NCI-H1105 treated with DMSO at 0.1 percent for 48 hours (cell line): ENCODE results near the gene GPX2.

Experiments
- DNase-seq: peaks from one replicate; lab custom pipeline; 2025; lab: John Stamatoyannopoulos, UW

Gene GPX2

DNA sequence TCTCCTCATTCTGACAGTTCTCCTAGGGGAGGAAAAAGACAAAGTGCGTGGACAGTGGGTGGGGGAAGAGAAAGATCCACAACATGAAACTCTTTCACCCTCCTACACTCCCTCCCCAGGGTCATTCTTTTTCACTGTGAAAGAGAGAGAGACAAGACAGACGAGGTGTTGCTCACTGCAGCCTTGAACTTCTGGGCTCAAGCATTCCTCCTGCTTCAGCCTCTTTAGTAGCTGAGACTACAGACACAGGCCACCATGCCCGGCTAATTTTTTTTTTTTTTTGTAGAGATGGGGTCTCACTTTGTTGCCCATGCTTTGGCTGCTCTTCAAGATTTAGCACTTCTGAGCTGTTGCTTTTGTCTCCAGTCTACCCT is 2.7 kb downstream of the GPX2 start:
- no peak for DNase-seq

DNA sequence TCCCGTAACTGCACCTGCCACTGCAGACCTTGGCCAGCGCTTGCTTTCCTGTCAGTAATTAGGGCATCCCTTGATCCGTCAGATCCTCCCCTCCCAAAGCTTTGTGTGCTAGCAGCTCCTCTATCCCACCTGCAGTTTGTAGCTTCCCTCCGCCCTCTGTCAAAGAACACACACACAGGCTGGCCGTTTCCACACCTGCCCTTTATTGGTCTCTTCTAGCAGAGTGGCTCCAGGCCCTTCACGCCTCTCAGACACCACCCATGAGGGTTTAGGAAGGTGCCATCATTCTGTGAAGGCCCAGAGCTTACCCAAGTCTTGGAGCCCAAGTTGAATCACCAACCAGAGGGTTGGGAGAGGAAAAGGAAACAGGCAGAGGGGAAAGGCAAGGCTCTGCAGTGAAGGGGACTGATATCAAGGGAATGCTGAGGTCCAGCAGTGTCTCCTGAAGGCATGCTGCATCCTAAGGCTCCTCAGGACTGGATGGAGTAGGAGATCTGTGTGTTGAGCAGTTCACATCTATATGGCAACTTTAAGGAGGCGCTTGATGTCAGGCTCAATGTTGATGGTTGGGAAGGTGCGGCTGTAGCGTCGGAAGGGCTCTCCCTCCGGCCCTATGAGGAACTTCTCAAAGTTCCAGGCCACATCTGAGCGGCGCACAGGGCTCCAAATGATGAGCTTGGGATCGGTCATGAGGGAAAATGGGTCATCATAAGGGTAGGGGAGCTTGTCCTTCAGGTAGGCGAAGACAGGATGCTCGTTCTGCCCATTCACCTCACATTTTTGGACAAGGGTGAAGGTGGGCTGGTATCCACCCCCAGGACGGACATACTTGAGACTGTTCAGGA is 3.4 kb downstream of the GPX2 start:
- DNase-seq: peak; percentile 4

DNA sequence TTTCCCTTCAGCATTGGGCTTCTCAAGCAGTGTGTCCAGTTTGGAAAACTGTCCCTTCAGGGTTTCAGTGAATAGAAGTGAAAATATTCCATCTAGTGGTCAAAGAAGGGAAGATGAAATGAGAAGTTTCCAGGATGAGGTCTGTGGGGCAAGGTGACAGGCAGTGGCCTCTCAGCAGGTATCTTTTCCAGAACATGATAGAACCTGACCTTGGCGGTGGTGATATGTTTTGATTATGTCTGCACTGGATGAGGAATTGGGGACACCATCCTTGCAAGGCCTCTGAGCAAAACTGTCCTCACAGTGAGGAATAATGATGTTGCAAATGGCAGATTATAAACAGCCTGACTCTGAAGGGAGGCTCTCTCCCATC is 4.7 kb downstream of the GPX2 start:
- DNase-seq: no peak

DNA sequence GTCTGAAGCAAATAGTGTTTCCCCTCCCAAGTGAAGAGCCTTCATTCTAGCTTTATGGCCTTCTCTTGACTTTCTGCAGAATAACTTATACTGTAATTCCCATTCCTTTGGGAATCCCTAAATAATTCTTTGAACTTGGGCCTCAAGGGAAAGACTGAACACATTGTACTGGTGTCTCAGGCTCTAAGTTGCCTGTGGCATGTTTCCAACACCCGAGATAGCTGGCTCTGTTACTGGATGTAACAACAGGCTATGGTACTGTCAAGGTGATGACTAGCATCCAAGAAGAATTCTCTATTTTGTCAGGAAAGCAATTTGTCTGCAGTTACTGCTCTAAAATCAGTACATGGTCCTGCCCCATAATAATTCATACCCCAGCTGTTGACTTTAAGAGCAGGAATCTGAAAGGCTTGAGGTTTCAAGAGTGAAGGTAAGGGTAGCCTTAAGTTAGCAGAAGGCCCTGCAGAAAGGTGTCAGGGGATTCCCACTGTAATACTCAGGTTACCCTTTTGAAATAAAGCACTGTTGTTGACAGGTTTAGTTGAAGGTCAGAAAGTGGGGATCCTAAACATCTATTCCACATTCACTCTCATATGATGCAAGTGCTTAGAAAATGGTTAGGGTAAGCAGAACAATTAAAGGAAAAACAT is 5.2 kb downstream of the GPX2 start:
- no peak for DNase-seq

DNA sequence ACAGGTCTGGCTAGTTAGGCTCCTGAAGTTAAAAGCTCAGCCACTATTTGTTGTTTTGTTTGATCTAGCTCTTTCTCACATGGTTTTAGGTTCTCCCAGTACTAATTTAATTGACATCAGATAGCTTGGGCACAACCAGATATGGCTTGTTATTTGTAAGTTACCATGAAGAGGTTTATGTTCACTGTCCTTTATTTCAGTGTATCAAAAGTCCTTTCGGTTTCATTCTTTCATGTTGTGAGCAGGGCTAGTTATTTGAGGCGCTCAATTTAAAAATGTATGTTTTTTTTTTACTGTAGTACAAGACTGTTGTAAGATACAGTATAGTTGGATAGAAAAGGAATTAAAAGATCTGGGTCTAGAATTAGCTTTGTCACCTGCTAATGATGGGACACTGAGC is 7.0 kb downstream of the GPX2 start:
- no peak for DNase-seq

DNA sequence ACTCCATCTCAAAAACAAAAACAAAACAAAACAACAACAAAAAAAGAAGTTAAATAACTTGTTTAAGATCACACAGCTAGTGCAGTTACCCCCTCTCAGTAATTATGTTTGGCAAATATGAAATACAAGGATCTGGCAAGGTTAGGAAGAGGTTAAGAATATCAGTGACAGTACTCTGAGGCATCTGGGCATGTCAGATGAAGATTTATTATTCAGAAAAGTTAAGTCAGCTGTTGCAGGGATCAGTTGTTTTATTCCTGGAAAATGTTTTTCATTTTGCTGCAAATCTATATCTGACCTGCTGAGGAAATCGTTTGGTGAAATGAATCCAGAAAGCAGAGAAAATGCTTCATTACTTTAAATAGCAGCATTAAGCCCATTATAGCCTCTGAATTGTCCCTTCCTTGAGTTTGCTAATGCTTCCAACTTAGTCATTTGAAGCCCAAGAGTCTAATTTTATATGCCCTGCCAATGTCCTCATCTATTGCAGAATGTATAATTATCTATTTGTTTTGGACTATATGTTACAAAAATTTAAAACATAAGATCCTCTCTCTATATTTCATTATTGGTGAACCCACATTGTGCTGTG is 8.1 kb downstream of the GPX2 start:
- no peak for DNase-seq

DNA sequence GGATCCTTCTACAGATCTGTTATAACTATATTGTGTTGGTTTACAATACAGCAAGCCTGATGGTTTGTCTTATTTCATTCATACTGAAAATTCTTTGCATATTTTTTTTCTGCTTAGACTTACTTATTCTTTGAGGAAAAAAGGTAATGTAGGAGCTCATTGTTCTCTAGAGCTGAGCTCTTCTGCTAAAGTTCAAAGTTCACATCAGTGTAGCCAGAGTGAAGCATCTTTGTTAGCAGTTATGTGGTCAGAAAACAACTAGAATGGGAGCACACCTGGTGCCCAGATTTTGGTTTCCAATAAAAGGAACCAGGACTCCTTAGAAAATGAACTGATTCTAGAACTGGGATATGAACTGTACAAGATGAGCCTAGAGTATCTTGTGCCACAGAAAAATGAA is 10.3 kb downstream of the GPX2 start:
- DNase-seq: no peak

DNA sequence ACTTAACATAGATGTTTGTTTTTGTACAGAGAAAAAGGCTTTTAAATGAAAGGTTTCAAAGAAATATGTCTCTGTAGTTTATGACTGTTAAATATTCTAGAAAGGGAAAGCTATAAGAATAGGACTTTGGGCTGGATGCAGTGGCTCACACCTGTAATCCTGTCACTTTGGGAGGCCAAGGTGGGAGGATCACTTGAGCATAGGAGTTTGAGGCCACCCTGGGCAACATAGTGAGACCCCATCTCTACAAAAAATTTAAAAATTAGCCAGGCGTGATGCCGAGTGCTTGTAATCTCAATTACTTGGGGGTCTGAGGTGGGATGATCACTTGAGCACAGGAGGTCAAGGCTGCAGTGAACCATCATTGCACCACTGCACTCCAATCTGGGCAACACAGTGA is 11.4 kb downstream of the GPX2 start:
- DNase-seq: no peak

DNA sequence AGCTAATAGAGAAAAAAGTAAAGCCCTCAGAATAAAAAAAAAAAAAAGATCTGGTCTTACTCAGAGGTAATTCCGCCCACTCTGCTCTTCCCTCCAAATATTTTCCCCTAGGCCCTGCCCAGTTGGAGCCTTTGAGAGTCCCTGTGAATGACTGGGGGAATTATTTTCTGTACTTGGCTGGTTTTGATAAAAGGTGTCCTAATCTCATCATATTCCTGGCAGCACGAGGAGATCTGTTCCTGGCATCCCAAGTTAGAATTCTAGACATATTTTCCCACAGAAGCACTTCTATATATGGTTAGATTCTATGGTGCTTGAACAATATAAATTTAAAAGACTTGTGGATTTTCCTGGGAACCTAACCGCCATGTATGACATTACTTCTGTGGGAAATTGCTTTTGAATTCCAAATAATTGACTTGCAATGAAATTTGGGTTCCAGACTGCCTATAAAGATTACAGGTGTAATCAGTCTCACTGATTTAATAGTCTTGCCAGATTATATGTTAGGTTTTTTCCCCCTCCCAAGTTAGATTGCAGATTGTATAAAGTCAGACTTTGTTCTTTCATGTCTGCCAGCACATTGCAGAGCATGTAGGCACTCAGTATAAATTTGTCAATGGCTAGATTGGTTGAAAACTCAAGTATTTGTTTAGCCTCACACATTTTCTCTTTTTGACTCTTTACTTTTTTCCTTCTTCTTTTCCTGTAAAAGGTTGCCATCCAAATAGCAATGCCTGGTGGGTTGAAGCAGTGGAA is 12.3 kb downstream of the GPX2 start:
- no peak for DNase-seq

DNA sequence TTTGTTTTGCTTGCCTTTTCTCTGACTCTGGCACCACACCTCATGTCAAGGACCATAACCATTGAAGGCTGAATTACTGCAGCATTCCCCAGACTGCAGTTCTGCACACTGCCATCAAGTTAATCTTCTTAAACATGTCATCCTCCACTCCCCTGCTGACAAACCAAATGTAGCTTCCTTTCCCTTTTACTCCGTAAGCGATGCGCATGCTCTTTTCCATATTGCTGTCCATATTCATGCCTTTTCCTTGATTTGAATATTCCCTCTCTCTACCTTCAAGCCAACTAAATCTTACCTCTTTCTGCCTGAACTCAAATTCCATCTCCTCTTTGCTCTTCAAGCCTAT is 13.6 kb downstream of the GPX2 start:
- no peak for DNase-seq

DNA sequence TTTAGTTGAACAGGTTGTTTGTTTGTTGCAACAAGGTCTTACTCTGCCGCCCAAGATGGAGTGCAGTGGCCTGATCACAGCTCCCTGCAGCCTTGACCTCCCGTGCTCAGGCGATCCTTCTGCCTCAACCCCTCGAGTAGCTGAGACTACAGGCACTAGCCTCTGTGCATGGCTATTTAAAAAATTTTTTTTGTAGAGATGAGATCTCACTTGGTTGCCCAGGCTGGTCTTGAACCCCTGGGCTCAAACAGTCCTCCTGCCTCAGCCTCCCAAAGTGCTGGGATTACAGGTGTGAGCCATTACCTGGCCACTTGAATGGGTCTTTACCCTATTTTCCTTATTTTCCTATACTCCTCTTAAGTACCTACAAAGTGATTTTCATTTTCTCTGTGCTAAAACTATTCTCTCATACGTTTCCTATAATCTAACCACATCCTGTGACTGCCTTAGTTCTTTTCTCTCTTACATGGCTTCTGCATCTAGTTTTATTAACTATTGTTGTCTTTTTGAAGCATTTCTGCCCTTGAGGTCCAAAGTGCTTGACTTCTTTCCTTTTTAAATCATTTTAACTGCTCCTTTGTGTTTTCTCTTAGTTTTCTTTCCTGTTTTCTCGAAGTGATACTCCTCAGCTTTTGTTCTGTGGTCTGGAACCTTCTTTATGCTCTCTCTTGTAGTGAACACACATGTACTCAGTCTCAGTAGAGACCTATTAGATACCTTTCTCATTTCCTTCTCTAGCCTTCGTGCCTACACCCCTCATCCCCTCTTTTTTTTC is 14.1 kb downstream of the GPX2 start:
- DNase-seq: no peak

DNA sequence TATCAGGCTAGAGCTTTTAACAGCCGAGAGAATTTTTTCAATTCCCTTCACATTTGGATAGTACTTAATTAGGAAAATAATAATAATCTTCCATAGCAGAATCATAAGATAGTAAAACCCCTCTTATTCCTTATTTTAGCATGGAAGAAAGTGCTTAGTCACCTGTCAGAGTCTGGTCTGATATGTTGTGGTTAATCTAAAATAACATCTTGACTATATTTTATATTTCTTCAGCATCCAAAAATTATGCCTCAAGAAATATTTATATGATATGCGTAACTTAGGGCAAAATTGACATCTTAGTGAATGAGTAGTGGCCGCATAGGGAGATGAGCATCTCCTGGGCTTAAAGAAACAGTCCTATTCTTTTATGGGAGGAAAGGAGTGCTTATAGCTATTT is 15.5 kb downstream of the GPX2 start:
- DNase-seq: no peak

DNA sequence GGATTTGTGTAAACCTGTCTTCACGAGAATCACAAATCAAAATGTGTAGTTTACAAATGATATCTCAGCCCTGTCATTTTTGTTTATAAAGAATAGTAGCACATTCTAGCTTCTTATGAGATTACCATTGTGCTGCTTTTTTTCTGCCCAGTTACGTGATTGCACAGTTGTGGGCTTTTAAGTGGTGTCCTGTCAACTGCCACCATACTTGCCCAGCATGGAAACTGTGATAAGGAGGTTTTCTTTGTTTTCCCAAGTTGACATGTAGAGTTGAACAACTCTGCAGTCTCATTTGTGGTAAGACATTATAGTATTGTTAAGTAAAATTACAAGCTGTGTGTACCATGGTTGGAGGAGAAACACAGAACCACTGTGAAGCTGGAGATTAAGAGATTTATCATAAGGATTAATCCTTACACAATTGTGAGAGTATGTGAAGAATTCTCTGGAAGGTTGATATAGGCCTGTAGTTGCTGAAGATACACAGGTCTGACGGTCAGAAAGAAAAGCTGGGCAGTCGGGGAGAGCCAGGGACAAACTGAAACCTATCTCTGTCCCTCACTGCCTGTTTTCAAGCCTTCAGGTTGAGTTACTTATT is 16.0 kb downstream of the GPX2 start:
- DNase-seq: no peak

DNA sequence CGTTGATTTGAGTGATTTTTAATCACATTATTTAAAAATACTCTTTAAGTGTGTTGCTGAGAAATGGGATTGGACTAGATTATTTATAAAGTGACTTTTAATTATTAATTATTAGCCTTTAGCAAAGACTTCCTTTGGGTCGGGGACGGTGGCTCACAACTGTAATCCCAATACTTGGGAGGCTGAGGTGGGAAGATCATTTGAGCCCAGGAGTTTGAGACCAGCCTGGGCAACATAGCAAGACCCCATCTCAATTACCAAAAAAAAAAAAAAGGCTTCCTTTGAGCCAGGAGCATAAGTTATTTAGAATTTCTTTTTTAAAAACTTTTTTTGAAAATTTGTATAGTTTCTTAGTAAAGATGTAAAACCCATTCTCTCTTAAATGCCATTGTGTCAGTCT is 19.5 kb downstream of the GPX2 start:
- no peak for DNase-seq

DNA sequence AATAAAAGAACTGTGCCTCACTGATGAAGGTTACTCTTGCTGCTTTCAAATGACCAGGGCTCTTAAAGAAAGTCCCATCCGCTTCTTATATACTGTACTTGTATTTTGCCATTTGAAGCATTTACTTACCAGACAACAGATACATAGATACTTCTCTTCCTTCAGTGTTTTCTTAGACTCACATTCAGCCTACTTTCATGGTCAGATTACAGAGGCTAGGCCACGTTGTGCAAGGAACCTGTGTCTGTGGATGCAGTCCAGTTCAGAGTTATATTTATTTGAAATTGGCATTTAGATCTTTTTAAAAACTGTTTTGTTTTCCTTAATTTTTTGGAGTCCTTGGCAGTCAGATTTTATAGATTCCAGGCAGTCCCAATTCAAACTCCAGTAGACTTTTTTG is 22.1 kb downstream of the GPX2 start:
- no peak for DNase-seq

DNA sequence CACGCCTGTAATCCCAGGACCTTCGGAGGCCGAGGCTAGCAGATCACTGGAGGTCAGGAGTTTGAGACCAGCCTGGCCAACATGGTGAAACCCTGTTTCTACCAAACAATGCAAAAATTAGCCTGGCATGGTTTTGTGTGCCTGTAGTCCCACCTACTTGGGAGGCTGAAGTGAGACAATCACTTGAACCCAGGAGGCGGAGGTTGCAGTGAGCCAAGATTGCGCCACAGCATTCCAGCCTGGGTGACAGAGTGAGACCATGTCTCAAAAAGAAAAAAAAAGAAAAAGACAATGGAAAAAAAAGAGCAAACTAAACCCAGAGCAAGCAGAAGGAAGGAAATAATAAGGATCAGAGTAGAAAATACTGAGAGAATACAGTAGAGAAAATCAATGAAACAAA is 22.9 kb downstream of the GPX2 start:
- DNase-seq: no peak

DNA sequence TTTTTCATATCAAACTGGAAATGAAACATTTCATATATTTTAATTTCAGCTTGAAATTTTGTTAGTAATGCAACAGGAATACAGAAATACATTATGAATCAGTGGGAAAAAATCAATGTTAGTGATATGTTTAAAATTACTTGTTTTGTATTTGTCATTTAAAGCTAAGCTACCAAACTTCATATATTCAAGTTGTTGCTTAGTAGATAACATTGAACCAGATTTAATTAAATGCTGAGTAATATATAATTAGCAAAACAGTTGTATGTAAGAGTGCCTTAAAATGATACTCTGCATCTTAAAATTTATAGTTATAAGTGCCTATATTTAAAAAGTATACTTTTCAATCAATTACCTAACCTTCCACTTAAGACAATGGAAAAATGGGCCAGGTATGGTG is 23.3 kb downstream of the GPX2 start:
- DNase-seq: no peak

DNA sequence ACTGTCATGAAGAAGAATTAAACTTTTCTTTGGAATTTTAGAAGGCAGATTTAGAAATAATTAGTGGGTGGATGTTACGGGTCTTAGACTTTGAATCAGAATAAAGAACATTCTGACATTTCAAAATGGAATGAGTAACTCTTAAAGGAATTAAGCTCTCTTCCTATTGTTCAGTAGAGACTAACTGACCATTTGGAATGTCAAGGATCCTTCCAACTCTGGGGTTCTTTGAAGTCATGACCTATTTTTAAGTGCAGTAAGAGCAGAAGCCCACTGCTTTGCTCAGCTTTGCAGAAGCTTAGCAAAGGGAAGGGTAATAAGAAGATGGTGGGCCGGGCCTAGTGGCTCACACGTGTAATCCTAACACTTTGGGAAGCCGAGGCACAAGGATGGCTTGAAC is 24.3 kb downstream of the GPX2 start:
- DNase-seq: no peak

DNA sequence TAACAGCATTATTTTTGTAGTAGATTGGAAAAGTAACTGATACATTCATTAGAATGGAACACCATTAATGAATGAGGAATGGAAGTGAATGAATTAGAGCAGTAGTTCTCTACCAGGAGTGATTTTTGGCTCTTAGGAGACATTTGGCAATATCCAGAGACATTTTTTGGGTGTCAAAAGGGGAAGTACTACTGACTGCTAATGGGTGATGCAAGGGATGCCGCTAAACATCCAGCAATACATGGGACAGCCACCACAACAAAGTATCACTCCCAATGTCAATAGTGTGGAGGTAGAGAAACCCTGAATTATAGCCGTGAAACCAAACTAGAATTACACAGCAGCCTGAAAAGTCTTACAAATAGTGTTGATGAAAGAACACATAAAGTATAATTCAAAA is 26.7 kb downstream of the GPX2 start:
- no peak for DNase-seq

DNA sequence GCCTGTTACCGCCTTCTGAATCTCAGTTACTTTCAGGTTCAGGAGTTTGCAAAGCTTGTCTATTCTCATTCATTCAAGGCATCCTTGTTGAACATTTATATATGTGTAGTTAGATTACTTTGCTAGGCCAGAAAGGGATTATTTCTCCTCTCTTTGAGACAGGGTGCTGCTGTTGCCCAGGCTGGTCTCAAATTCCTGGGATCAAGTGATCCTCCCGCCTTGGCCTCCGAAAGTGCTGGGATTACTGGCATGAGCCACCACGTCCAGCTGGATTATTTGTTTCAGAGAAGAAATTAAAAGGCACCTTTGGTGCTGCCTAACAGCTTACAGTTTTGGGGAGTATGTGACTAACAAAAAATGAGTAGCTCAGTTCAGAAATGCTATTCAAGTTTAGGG is 27.5 kb downstream of the GPX2 start:
- no peak for DNase-seq

DNA sequence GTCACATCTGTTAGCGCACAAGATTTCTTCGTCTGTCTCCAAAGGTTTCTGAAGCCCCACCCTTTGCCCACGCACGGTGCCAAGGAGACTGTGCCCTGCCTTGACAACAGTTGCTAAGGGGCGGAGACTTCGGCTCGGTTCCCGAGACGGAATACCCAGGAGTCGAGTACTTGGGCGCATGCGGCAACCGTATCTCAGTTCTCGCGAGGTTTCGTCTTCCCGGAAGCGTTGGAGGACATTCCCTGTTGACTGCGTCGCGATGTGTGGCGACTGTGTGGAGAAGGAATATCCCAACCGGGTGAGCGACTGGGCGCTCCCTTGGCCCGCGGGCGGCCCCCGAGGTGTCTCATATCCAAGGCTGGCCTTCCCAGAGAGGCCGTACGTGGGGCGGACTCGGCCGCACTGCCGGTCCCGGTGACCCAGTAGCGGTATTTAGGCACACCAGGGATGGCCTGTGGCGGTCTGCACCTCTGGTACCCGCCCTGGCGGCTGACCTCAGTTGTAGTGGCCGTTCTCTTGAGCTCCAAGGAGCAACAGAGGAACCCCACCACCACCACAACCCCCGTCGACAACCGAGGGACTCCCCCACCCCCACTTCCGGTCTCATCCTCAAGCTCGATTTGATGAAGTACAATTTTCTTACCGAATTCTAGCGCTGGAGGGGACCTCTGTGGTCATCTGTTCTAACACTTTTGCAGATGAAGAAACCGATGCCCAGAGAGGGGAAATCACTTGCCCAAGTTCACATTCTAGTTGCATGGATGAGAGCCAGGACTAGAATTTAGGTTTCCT is 28.1 kb downstream of the GPX2 start, which contains the start of gene CHURC1:
CHURC1 (plus strand) TSS at position 219 of the 792 bp plus-strand sequence; CDS start at position 260, 41 bp downstream.
- DNase-seq: peak; percentile 99
